Suprapubic skin (tissue), 4 donors: ENCODE data around the gene RAB33A.

Experiments used
- CTCF ChIP-seq, 2 donors: fragments of 200-600 bp in 1 of 2; fragments of 450-650 bp in 1 of 2; sonication (generic) in 1 of 2; IDR thresholded peaks; one replicate each; pipeline ENCODE4 v1.5.1; 2016 to 2019; ENCODE audit warnings: antibody characterized with exemption in 2 of 2, mild to moderate bottlenecking in 1 of 2, moderate library complexity in 1 of 2
- EP300 ChIP-seq: sonication (generic); formaldehyde crosslinking; IDR thresholded peaks from one replicate; pipeline ENCODE4 v1.6.1; 2017; ENCODE audit warnings: antibody characterized with exemption
- POLR2A ChIP-seq, 2 donors: fragments of 450-650 bp; IDR thresholded peaks; one replicate each; pipeline ENCODE4 v1.6.1; 2017; ENCODE audit warnings: antibody characterized with exemption in 2 of 2, mild to moderate bottlenecking in 2 of 2, moderate library complexity in 2 of 2
- POLR2AphosphoS5 ChIP-seq, 3 donors: sonication (generic); formaldehyde crosslinking; IDR thresholded peaks; one replicate each; pipeline ENCODE4 v1.6.1; 2017; ENCODE audit warnings: antibody characterized with exemption in 3 of 3

- TF ChIP-seq POLR2A (IDR thresholded peaks at IDR 0.05): no peak
- no peak for TF ChIP-seq CTCF (IDR thresholded peaks at IDR 0.05)
- no peak for TF ChIP-seq POLR2AphosphoS5 (IDR thresholded peaks at IDR 0.05)
- no peak for TF ChIP-seq EP300
Observed at GRCh38 chrX:130190801-130191200, 19.0 kb downstream of the RAB33A start.
